ENCODE results near the gene KANSL1.

DNA sequence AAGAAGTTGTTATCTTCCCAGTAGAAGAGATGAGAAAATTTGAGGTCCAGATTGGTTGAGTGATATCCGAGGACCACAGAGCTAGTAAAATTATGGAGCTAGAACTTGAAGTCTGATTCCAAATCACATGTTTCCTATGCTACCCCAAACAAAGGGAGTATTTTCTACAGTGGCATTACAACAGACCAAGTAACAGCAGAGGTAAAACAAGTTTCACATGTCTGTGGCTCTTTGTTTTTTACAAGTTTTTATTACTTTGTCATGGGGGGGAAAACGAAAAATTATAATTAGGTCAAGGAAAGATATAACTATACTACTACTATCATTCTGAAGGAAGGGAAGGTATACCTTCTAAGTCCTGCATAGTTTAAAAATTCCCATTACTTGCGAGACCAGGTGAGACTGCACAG, 49.4 kb downstream of the KANSL1 start:
- TF ChIP-seq POLR2A (IDR thresholded peaks at IDR 0.05; ENCODE audit: low read depth, low read length) (no peak), POLR2AphosphoS5 (IDR thresholded peaks at IDR 0.05; ENCODE audit: low read depth, low read length) (no peak)
